K562 (cell line): ENCODE measurements around the gene ITGAV. TPM values are rescaled to one million over a fixed set of nuclear protein-coding genes. Genes with fewer than 3 reads are reported as not detected.
A peak's percentile ranks its signal among the peaks of the same experiment; 100 is the strongest.

Experiments used
- CBFA2T3 ChIP-seq: fragments of 450-650 bp; IDR thresholded peaks from 2 replicates; pipeline ENCODE4 v1.6.1; 2017
- CBFB ChIP-seq: sonication (generic); formaldehyde crosslinking; IDR thresholded peaks from 2 replicates; pipeline ENCODE4 v1.4.0; 2020; ENCODE audit warnings: mild to moderate bottlenecking, missing genetic modification reagents
- ETS2 ChIP-seq: IDR thresholded peaks from 2 replicates; pipeline ENCODE4 v1.6.1; 2016; ENCODE audit warnings: borderline replicate concordance, missing genetic modification characterization, mild to moderate bottlenecking, moderate library complexity, missing compliant biosample characterization; ENCODE audit not compliant: poor library complexity, severe bottlenecking
- FOSL1 ChIP-seq: fragments of 200-800 bp; sonication (Bioruptor generic); conservative IDR thresholded peaks from 2 replicates; pipeline ENCODE4 v1.6.1; 2016; ENCODE audit warnings: missing genetic modification characterization, missing compliant biosample characterization
- FOXA3 ChIP-seq, 2 experiments: fragments of 450-650 bp in 1 of 2; sonication (generic) in 1 of 2; formaldehyde crosslinking; IDR thresholded peaks in 1 of 2; conservative IDR thresholded peaks in 1 of 2; 2 replicates each; pipeline versions ENCODE4 v1.4.0 to v1.8.0; 2020 to 2022; ENCODE audit warnings: mild to moderate bottlenecking in 2 of 2, missing genetic modification reagents in 1 of 2
- FOXJ2 ChIP-seq: fragments of 200-800 bp; sonication (Bioruptor generic); IDR thresholded peaks from 2 replicates; pipeline ENCODE4 v1.6.1; 2016; ENCODE audit warnings: missing genetic modification characterization, missing compliant biosample characterization
- FOXK2 ChIP-seq, 2 experiments: fragments of 450-650 bp; IDR thresholded peaks in 1 of 2; conservative IDR thresholded peaks in 1 of 2; 2 replicates each; pipeline ENCODE4 v1.6.1; 2016; ENCODE audit warnings: low read depth in 2 of 2, mild to moderate bottlenecking in 1 of 2
- HNRNPUL1 ChIP-seq: fragments of 200-400 bp; formaldehyde crosslinking; IDR thresholded peaks from 2 replicates; pipeline ENCODE4 v1.6.1; 2017; ENCODE audit warnings: low read length
- JUN ChIP-seq, 2 experiments: sonication (generic) in 1 of 2; formaldehyde crosslinking in 1 of 2; IDR thresholded peaks; 2 replicates each; pipeline versions ENCODE4 v1.6.1 to v1.8.0; 2012 to 2022; ENCODE audit warnings: borderline replicate concordance in 2 of 2, mild to moderate bottlenecking in 2 of 2, improper control_type of control experiment in 1 of 2, low read depth in 1 of 2, low read length in 1 of 2, missing genetic modification reagents in 1 of 2
- KLF16 ChIP-seq: IDR thresholded peaks from 2 replicates; pipeline ENCODE4 v1.6.1; 2016; ENCODE audit warnings: antibody characterized with exemption
- MEF2D ChIP-seq: conservative IDR thresholded peaks from 2 replicates; pipeline ENCODE4 v1.6.1; 2016; ENCODE audit warnings: low read depth, missing genetic modification characterization, missing compliant biosample characterization
- NCOA2 ChIP-seq, 2 experiments: fragments of 450-650 bp; IDR thresholded peaks; 2 replicates each; pipeline ENCODE4 v1.6.1; 2018; ENCODE audit warnings: mild to moderate bottlenecking in 2 of 2, moderate library complexity in 1 of 2; ENCODE audit not compliant: partially characterized antibody in 2 of 2
- NRF1 ChIP-seq, 2 experiments: fragments of 450-650 bp; IDR thresholded peaks in 1 of 2; conservative IDR thresholded peaks in 1 of 2; 2 replicates each; pipeline ENCODE4 v1.6.1; 2014; ENCODE audit warnings: mild to moderate bottlenecking in 2 of 2
- PCBP1 ChIP-seq: fragments of 200-400 bp; formaldehyde crosslinking; IDR thresholded peaks from 2 replicates; pipeline ENCODE4 v1.6.1; 2018; ENCODE audit warnings: mild to moderate bottlenecking, low read depth, low read length; ENCODE audit not compliant: poor library complexity, severe bottlenecking
- PRPF4 ChIP-seq: fragments of 200-400 bp; formaldehyde crosslinking; IDR thresholded peaks from one replicate; pipeline ENCODE4 v1.6.1; 2017; ENCODE audit warnings: low read length, low read depth, mild to moderate bottlenecking; ENCODE audit not compliant: insufficient read depth, poor library complexity, severe bottlenecking
- RUNX1 ChIP-seq: sonication (generic); IDR thresholded peaks from 2 replicates; pipeline ENCODE4 v1.6.1; 2016; ENCODE audit warnings: antibody characterized with exemption, low read depth
- SMAD4 ChIP-seq: fragments of 250-450 bp; sonication (Bioruptor Pico); conservative IDR thresholded peaks from 2 replicates; pipeline ENCODE4 v1.8.0; 2021; ENCODE audit warnings: inconsistent platforms, mild to moderate bottlenecking, moderate library complexity
- SMARCE1 ChIP-seq: fragments of 450-650 bp; IDR thresholded peaks from 2 replicates; pipeline ENCODE4 v1.7.1; 2016; ENCODE audit warnings: mild to moderate bottlenecking
- STAT5A ChIP-seq: IDR thresholded peaks from 2 replicates; pipeline ENCODE4 v1.6.1; 2012; ENCODE audit warnings: low read length, inconsistent platforms, borderline replicate concordance
- TAL1 ChIP-seq: fragments of 450-650 bp; IDR thresholded peaks from 2 replicates; pipeline ENCODE4 v1.6.1; 2016; ENCODE audit warnings: mild to moderate bottlenecking
- TEAD1 ChIP-seq, 2 experiments: fragments of 450-650 bp in 1 of 2; sonication (generic) in 1 of 2; formaldehyde crosslinking; IDR thresholded peaks; 2 replicates each; pipeline versions ENCODE4 v1.4.0 to v1.8.0; 2020 to 2022; ENCODE audit warnings: mild to moderate bottlenecking in 2 of 2, missing genetic modification reagents in 1 of 2
- THRAP3 ChIP-seq: fragments of 450-650 bp; IDR thresholded peaks from 2 replicates; pipeline ENCODE4 v1.6.1; 2016; ENCODE audit warnings: mild to moderate bottlenecking, inconsistent platforms, borderline replicate concordance
- ZC3H4 ChIP-seq: sonication (generic); formaldehyde crosslinking; IDR thresholded peaks from 2 replicates; pipeline ENCODE4 v1.9.0; 2021; ENCODE audit warnings: missing genetic modification reagents, borderline replicate concordance
- ZNF140 ChIP-seq: fragments of 250-450 bp; sonication (Bioruptor Pico); IDR thresholded peaks from 2 replicates; pipeline ENCODE4 v1.8.0; 2021; ENCODE audit warnings: moderate library complexity, mild to moderate bottlenecking, inconsistent platforms
- ZNF717 ChIP-seq: fragments of 250-450 bp; sonication (Bioruptor Pico); IDR thresholded peaks from 2 replicates; pipeline ENCODE4 v1.5.0; 2021
- ZNF785 ChIP-seq: fragments of 250-450 bp; sonication (Bioruptor Pico); IDR thresholded peaks from 2 replicates; pipeline ENCODE4 v1.4.0; 2020; ENCODE audit warnings: mild to moderate bottlenecking
- ZZZ3 ChIP-seq: fragments of 450-650 bp; IDR thresholded peaks from 2 replicates; pipeline ENCODE4 v1.6.1; 2016; ENCODE audit warnings: antibody characterized with exemption, mild to moderate bottlenecking, moderate library complexity
- polyA plus RNA-seq, 8 experiments: library from polyadenylated mRNA; depleted of rRNA in 4 of 8; stranded (reverse) in 5 of 8; unstranded in 3 of 8; fragments of >200 nt; fragmentation: Nextera tagmentation in 2 of 8; fragmentation: Illumina TruSeq in 1 of 8; extraction: Ambion mirVana in 2 of 8; extraction: Trizol in 1 of 8; gene quantifications; 2 replicates each; pipeline versions ENCODE4 v1.2.1 to v1.2.3, GENCODE V29; 2011 to 2014; ENCODE audit warnings: inconsistent platforms in 1 of 8, missing spikeins in 1 of 8
- total RNA-seq, 7 experiments: library from RNA; depleted of rRNA in 6 of 7; stranded (reverse); fragments of >200 nt in 6 of 7; fragmentation: Illumina TruSeq in 2 of 7; extraction: Trizol in 2 of 7; gene quantifications; 2 replicates each; pipeline versions ENCODE4 v1.2.1 to v1.2.3, GENCODE V29; 2011 to 2021; ENCODE audit warnings: low replicate concordance in 1 of 7
- TF ChIP-seq, protein P1 (sequence below): sonication (generic); formaldehyde crosslinking; IDR thresholded peaks from 2 replicates; pipeline ENCODE4 v1.9.0; 2022; ENCODE audit warnings: mild to moderate bottlenecking, missing genetic modification reagents
- TF ChIP-seq, protein P2 (sequence below): sonication (generic); formaldehyde crosslinking; IDR thresholded peaks from 2 replicates; pipeline ENCODE4 v1.8.1; 2022; ENCODE audit warnings: missing genetic modification reagents

Gene ITGAV
- total and polyA plus RNA-seq, 9 of the 15 experiments (the other 6 are each of a cell fraction or from before 2014, with no cell fraction given): 3.7 to 17.7 (median 10.7) TPM

DNA sequence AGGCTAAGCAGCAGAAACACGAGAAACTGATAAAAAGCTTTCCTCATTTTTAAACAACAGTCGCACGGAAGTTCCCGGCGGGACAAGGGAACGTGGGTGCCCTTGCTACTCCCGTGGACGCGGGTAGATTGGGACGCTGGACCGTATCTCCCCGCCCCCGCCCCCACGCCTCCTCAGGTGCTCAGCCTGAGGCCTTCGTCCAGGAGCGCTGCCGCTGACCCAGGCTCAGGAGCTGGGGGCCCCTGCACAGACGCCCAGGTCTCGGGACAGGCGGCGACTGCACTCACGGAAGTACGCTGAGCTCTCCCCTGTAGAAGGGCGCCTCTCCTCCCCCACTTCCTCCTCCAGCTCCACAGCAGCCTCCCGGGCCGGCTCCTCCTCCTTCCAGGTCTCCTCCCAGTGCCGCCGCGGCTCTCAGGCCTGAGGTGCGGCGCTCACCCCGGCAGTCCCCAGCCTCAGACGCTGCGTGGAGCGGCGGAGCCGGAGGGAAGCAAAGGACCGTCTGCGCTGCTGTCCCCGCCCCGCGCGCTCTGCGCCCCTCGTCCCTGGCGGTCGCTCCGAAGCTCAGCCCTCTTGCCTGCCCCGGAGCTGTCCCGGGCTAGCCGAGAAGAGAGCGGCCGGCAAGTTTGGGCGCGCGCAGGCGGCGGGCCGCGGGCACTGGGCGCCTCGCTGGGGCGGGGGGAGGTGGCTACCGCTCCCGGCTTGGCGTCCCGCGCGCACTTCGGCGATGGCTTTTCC, at the start of gene ITGAV (continued):
- TF ChIP-seq, protein P1, sequence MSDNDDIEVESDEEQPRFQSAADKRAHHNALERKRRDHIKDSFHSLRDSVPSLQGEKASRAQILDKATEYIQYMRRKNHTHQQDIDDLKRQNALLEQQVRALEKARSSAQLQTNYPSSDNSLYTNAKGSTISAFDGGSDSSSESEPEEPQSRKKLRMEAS (CRISPR knock-in tag): peak; percentile 57
- TF ChIP-seq PCBP1 (peak; percentile 80), FOXK2 (conservative IDR thresholded peaks at IDR 0.05 in 1 of 2, IDR thresholded peaks at IDR 0.05 in 1 of 2; ENCODE audit: low read depth in 2 of 2) (peak; percentile 42 to 48; a peak in 2 of 4 replicates), SMAD4 (peak; percentile 87), HNRNPUL1 (no peak), TAL1 (no peak; the same call in 1 of the 2 replicates), MEF2D (tag) (no peak), CBFA2T3 (0 out of 2 replicates have a peak, but pooled peaks have one; percentile 25), JUN (IDR thresholded peaks at IDR 0.05; ENCODE audit: borderline replicate concordance, low read depth, low read length) (no peak), JUN (CRISPR knock-in tag; IDR thresholded peaks at IDR 0.05; ENCODE audit: borderline replicate concordance) (no peak), THRAP3 (no peak), FOXJ2 (peak; percentile 62), ZC3H4 (CRISPR knock-in tag) (no peak), SMARCE1 (peak; percentile 48), ETS2 (no peak), NRF1 (conservative IDR thresholded peaks at IDR 0.05 in 1 of 2, IDR thresholded peaks at IDR 0.05 in 1 of 2) (peak; percentile 75 to 79), STAT5A (no peak; the same call in 1 of the 2 replicates), KLF16 (no peak), FOSL1 (tag) (no peak), PRPF4 (peak; percentile 82), NCOA2 (IDR thresholded peaks at IDR 0.05; ENCODE audit: partially characterized antibody in 2 of 2) (no peak), RUNX1 (0 out of 2 replicates have a peak, but pooled peaks have one; percentile 34), CBFB (CRISPR knock-in tag) (no peak), TEAD1 (CRISPR knock-in tag; IDR thresholded peaks at IDR 0.05) (peak in 1 of 2 experiments; percentile 76; a peak in 2 of 4 replicates), ZNF140 (no peak), ZNF717 (CRISPR knock-in tag) (no peak), FOXA3 (CRISPR knock-in tag; conservative IDR thresholded peaks at IDR 0.05 in 1 of 2, IDR thresholded peaks at IDR 0.05 in 1 of 2) (no peak), ZNF785 (CRISPR knock-in tag) (no peak), ZZZ3 (no peak)
- TF ChIP-seq, protein P2, sequence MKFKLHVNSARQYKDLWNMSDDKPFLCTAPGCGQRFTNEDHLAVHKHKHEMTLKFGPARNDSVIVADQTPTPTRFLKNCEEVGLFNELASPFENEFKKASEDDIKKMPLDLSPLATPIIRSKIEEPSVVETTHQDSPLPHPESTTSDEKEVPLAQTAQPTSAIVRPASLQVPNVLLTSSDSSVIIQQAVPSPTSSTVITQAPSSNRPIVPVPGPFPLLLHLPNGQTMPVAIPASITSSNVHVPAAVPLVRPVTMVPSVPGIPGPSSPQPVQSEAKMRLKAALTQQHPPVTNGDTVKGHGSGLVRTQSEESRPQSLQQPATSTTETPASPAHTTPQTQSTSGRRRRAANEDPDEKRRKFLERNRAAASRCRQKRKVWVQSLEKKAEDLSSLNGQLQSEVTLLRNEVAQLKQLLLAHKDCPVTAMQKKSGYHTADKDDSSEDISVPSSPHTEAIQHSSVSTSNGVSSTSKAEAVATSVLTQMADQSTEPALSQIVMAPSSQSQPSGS (CRISPR knock-in tag): no peak
